Measurements from ENCODE around the gene CXCR5. TPM values are rescaled to one million over a fixed set of nuclear protein-coding genes. Genes with fewer than 3 reads are reported as not detected.

CXCR5 gene
- total and polyA plus RNA-seq, 10 of the 15 experiments (the other 5 are each of a cell fraction or from before 2014, with no cell fraction given) = 0.03 to 0.63 (median 0.25) TPM

- ATAC-seq (peak; percentile 43), DNase-seq (ENCODE audit: low read depth, low spot score) (no peak), FAIRE-seq (no peak)
- Histone ChIP-seq H4K20me1 (ENCODE audit: control insufficient read depth, insufficient read depth) (no peaks in the 10 kb centered on the region), H3K4me2 (ENCODE audit: control insufficient read depth, insufficient read depth) (peak overlapping the region; percentile 54), H3K27ac (ENCODE audit: control insufficient read depth, insufficient read depth) (no peak overlapping the region), H3K4me1 (ENCODE audit: control insufficient read depth, insufficient read depth, low read length) (peaks cover 47% of the 10 kb centered on the region), H2AFZ (ENCODE audit: control insufficient read depth, low read depth, low read length) (no peak overlapping the region), H3K36me3 (ENCODE audit: control insufficient read depth in 2 of 2, insufficient read depth in 2 of 2, low read length in 1 of 2) (no peaks in the 10 kb centered on the region), H3K9ac (ENCODE audit: control insufficient read depth, insufficient read depth, low read length) (no peak overlapping the region), H3K79me2 (ENCODE audit: control insufficient read depth, insufficient read depth, low read length) (no peaks in the 10 kb centered on the region), H3K27me3 (replicated peaks in 1 of 2; ENCODE audit: control insufficient read depth in 2 of 2, insufficient read depth in 2 of 2, low read length in 1 of 2) (peaks cover 4% of the 10 kb centered on the region in 2 experiments), H3K4me3 (no peak overlapping the region), H3K9me3 (replicated peaks; ENCODE audit: control insufficient read depth, insufficient read depth, low read length) (no peaks in the 10 kb centered on the region)
- in situ Hi-C loops (cut with MboI) (no loop called here), intact Hi-C loops (cut with micrococcal nuclease; ENCODE audit: unreplicated experiment) (loop anchor here (5.0 kb wide), 1 partner anchor 80 kb away; the partner anchor contains the start of gene DDX6)
- SMC1A ChIA-PET (ENCODE audit: uncharacterized antibody, unreplicated experiment) = interaction anchor here (0.8 to 4.1 kb wide), 5 partner anchors 11 to 53 kb away, joined by 3 to 20 read pairs (median 4); partner anchors contain the start of gene CXCR5
- CTCF ChIA-PET = interaction anchor here (0.6 to 1.6 kb wide), 6 partner anchors 11 to 83 kb away, joined by 3 to 7 read pairs (median 4); partner anchors contain the start of gene CXCR5
- 1% methylated on average over 17 of the region's 17 CpGs for WGBS (ENCODE audit: insufficient coverage, insufficient replicate concordance, low lambda C conversion rate, missing lambda C conversion rate)
- BruUV-seq (replicated peaks) = no TSS peak
- POLR2A ChIA-PET = interaction anchor here (1.0 to 1.8 kb wide), 5 partner anchors 11 to 82 kb away, joined by 3 to 4 read pairs (median 4); partner anchors contain the start of gene CXCR5
- RAD21 ChIA-PET (ENCODE audit: unreplicated experiment) = interaction anchor here (0.9 to 1.7 kb wide), 11 partner anchors 12 to 84 kb away, joined by 3 to 7 read pairs (median 4); partner anchors contain the start of gene CXCR5
- peak; percentile 52 for TF ChIP-seq IKZF1 (conservative IDR thresholded peaks at IDR 0.05)
- peak; percentile 67 for TF ChIP-seq JUNB (IDR thresholded peaks at IDR 0.05)
- TF ChIP-seq CREM (IDR thresholded peaks at IDR 0.05; ENCODE audit: low read depth) = peak; percentile 53; the same call in 1 of the 2 replicates
- peak; percentile 38; the same call in 1 of the 2 replicates for TF ChIP-seq MTA2 (IDR thresholded peaks at IDR 0.05; ENCODE audit: low read depth)
- TF ChIP-seq NFYB (IDR thresholded peaks at IDR 0.05; ENCODE audit: insufficient read depth, low read depth, low read length) = 0 out of 2 replicates have a peak, but pooled peaks have one; percentile 11
- TF ChIP-seq ZBED1 (IDR thresholded peaks at IDR 0.05; ENCODE audit: borderline replicate concordance) = peak; percentile 98
- peak in 1 of 2 experiments; percentile 81; a peak in 2 of 4 replicates for TF ChIP-seq ETV6 (conservative IDR thresholded peaks at IDR 0.05 in 1 of 2, IDR thresholded peaks at IDR 0.05 in 1 of 2; ENCODE audit: borderline replicate concordance in 1 of 2, low read depth in 1 of 2)
- TF ChIP-seq BACH1 (IDR thresholded peaks at IDR 0.05; ENCODE audit: borderline replicate concordance) = peak; percentile 77
- TF ChIP-seq TCF7 (IDR thresholded peaks at IDR 0.05; ENCODE audit: borderline replicate concordance) = peak; percentile 72; the same call in 1 of the 2 replicates
- peak; percentile 47 for TF ChIP-seq CREB1 (IDR thresholded peaks at IDR 0.05; ENCODE audit: low read depth)
- TF ChIP-seq ASH2L (IDR thresholded peaks at IDR 0.05; ENCODE audit: borderline replicate concordance, low read depth) = no peak
- no peak for TF ChIP-seq KLF5 (IDR thresholded peaks at IDR 0.05; ENCODE audit: partially characterized antibody)
- peak; percentile 79; the same call in 1 of the 2 replicates for TF ChIP-seq TCF3 (IDR thresholded peaks at IDR 0.05; ENCODE audit: borderline replicate concordance, insufficient read depth, low read depth, low read length)
- peak; percentile 35 to 55; a peak in 2 of 4 replicates for TF ChIP-seq IKZF2 (IDR thresholded peaks at IDR 0.05)
- TF ChIP-seq IRF4 (IDR thresholded peaks at IDR 0.05; ENCODE audit: low read depth, low read length) = 0 out of 2 replicates have a peak, but pooled peaks have one; percentile 70
- TF ChIP-seq ZBTB11 (CRISPR knock-in tag; IDR thresholded peaks at IDR 0.05) = no peak
- TF ChIP-seq EED (IDR thresholded peaks at IDR 0.05; ENCODE audit: low read depth) = peak; percentile 49; the same call in 1 of the 2 replicates
- TF ChIP-seq TCF12 (IDR thresholded peaks at IDR 0.05; ENCODE audit: low read depth, low read length) = peak; percentile 67; the same call in 1 of the 2 replicates
- no peak for TF ChIP-seq SREBF2 (IDR thresholded peaks at IDR 0.05; ENCODE audit: low read length)
- no peak for TF ChIP-seq CHD1 (IDR thresholded peaks at IDR 0.05; ENCODE audit: low read depth, low read length)
- 0 out of 2 replicates have a peak, but pooled peaks have one; percentile 28 for TF ChIP-seq DPF2 (IDR thresholded peaks at IDR 0.05)
- TF ChIP-seq POLR2A (IDR thresholded peaks at IDR 0.05; ENCODE audit: low read depth, low read length) = 0 out of 2 replicates have a peak, but pooled peaks have one; percentile 27
- TF ChIP-seq RUNX3 (IDR thresholded peaks at IDR 0.05; ENCODE audit: low read length) = peak; percentile 66
- TF ChIP-seq FOXM1 (IDR thresholded peaks at IDR 0.05; ENCODE audit: low read depth, low read length) = 0 out of 2 replicates have a peak, but pooled peaks have one; percentile 36
- peak; percentile 30; the same call in 1 of the 2 replicates for TF ChIP-seq NFIC (IDR thresholded peaks at IDR 0.05; ENCODE audit: low read depth, low read length)
Observed at GRCh38 chr11:118872403-118872821, 11.3 kb upstream of the CXCR5 start.
